Measurements from ENCODE around the gene CDH22.

CDH22 gene

GRCh38 chr20:46191168-46191540, 117.1 kb downstream of the CDH22 start:
- no peak for TF ChIP-seq REST (IDR thresholded peaks at IDR 0.05; ENCODE audit: insufficient read depth in 1 of 2, low read depth in 2 of 2, low read length in 2 of 2)
- TF ChIP-seq SIN3A (IDR thresholded peaks at IDR 0.05; ENCODE audit: borderline replicate concordance, insufficient read depth, low read length), result no peak
- TF ChIP-seq POLR2AphosphoS5 (IDR thresholded peaks at IDR 0.05; ENCODE audit: low read depth, low read length), result no peak
- no peak for TF ChIP-seq TAF1 (IDR thresholded peaks at IDR 0.05; ENCODE audit: borderline replicate concordance, insufficient read depth, low read length)

- no peak for TF ChIP-seq TAF1 (IDR thresholded peaks at IDR 0.05; ENCODE audit: borderline replicate concordance, insufficient read depth, low read length)
- no peak for TF ChIP-seq FOXP2 (optimal IDR thresholded peaks at IDR 0.05; ENCODE audit: borderline replicate concordance, extremely low read depth, extremely low read length, insufficient read depth)
- TF ChIP-seq POLR2AphosphoS5 (IDR thresholded peaks at IDR 0.05; ENCODE audit: low read depth, low read length), result no peak
- TF ChIP-seq SIN3A (IDR thresholded peaks at IDR 0.05; ENCODE audit: borderline replicate concordance, insufficient read depth, low read length), result no peak
- no peak for TF ChIP-seq REST (IDR thresholded peaks at IDR 0.05; ENCODE audit: insufficient read depth in 1 of 2, low read depth in 2 of 2, low read length in 2 of 2)
Measured at GRCh38 chr20:46190478-46191167, 117.7 kb downstream of the CDH22 start.

GRCh38 chr20:46188866-46189541, 119.3 kb downstream of the CDH22 start:
- TF ChIP-seq SIN3A (IDR thresholded peaks at IDR 0.05; ENCODE audit: borderline replicate concordance, insufficient read depth, low read length) (no peak), FOXP2 (optimal IDR thresholded peaks at IDR 0.05; ENCODE audit: borderline replicate concordance, extremely low read depth, extremely low read length, insufficient read depth) (no peak), REST (IDR thresholded peaks at IDR 0.05; ENCODE audit: insufficient read depth in 1 of 2, low read depth in 2 of 2, low read length in 2 of 2) (no peak), TAF1 (IDR thresholded peaks at IDR 0.05; ENCODE audit: borderline replicate concordance, insufficient read depth, low read length) (no peak), POLR2AphosphoS5 (IDR thresholded peaks at IDR 0.05; ENCODE audit: low read depth, low read length) (no peak)

GRCh38 chr20:46186210-46186609, 122.1 kb downstream of the CDH22 start:
- TF ChIP-seq POLR2AphosphoS5 (IDR thresholded peaks at IDR 0.05; ENCODE audit: low read depth, low read length), result no peak
- no peak for TF ChIP-seq REST (IDR thresholded peaks at IDR 0.05; ENCODE audit: insufficient read depth in 1 of 2, low read depth in 2 of 2, low read length in 2 of 2)
- no peak for TF ChIP-seq SIN3A (IDR thresholded peaks at IDR 0.05; ENCODE audit: borderline replicate concordance, insufficient read depth, low read length)
